PC-9 (cell line): ENCODE data around the gene CSK. TPM values are rescaled to one million over a fixed set of nuclear protein-coding genes. Genes with fewer than 3 reads are reported as not detected.

Experiments used
- BruUV-seq: library from RNA; stranded (reverse); fragments of 400-500 nt; replicated peaks from 2 replicates; lab custom pipeline; 2021; lab: Mats Ljungman, UMichigan
- CTCF ChIA-PET: fragments of 300-600 bp; sonication (Branson Sonifier 250); formaldehyde crosslinking; loops from one replicate; lab custom pipeline; 2022; ENCODE audit warnings: antibody characterized with exemption; lab: Charles Lee
- POLR2A ChIA-PET: fragments of 300-600 bp; sonication (Branson Sonifier 250); formaldehyde crosslinking; loops from one replicate; lab custom pipeline; 2022; ENCODE audit warnings: antibody characterized with exemption; ENCODE audit not compliant: unreplicated experiment; lab: Charles Lee
- DNase-seq, 2 experiments: peaks; one replicate each; pipeline versions ENCODE4 v3.0.0 to v3.0.0-alpha.2; 2015 to 2022; ENCODE audit warnings: mixed read lengths in 1 of 2
- H2AFZ ChIP-seq: fragments of 200-600 bp; sonication (generic); 2 replicates; pipeline ENCODE4 v1.8.1; 2017; ENCODE audit warnings: antibody characterized with exemption
- H3F3A ChIP-seq: fragments of 200-600 bp; sonication (generic); 2 replicates; pipeline ENCODE4 v1.8.1; 2017; ENCODE audit warnings: antibody characterized with exemption, mild to moderate bottlenecking, low read depth; ENCODE audit not compliant: insufficient read depth
- H3K27ac ChIP-seq: fragments of 200-600 bp; sonication (generic); 2 replicates; pipeline ENCODE4 v1.6.1; 2016; ENCODE audit warnings: mixed run types
- H3K27me3 ChIP-seq: fragments of 200-600 bp; sonication (generic); 2 replicates; pipeline ENCODE4 v1.6.1; 2016; ENCODE audit warnings: low read depth, mixed run types; ENCODE audit not compliant: insufficient read depth
- H3K36me3 ChIP-seq: fragments of 200-600 bp; sonication (generic); 2 replicates; pipeline ENCODE4 v1.6.1; 2016; ENCODE audit warnings: low read depth, mixed run types
- H3K4me1 ChIP-seq: fragments of 200-600 bp; sonication (generic); replicated peaks from 2 replicates; pipeline ENCODE4 v1.6.1; 2016; ENCODE audit warnings: mixed run types; ENCODE audit not compliant: insufficient read depth
- H3K4me2 ChIP-seq: fragments of 200-600 bp; sonication (generic); 2 replicates; pipeline ENCODE4 v1.6.1; 2017; ENCODE audit warnings: mixed run types
- H3K4me3 ChIP-seq: fragments of 200-600 bp; sonication (generic); 2 replicates; pipeline ENCODE4 v1.6.1; 2016; ENCODE audit warnings: mixed run types
- H3K79me2 ChIP-seq: fragments of 200-600 bp; sonication (generic); 2 replicates; pipeline ENCODE4 v1.6.1; 2017; ENCODE audit warnings: low read depth, mixed run types
- H3K9me2 ChIP-seq: fragments of 200-600 bp; sonication (generic); 2 replicates; pipeline ENCODE4 v1.8.1; 2017; ENCODE audit warnings: mild to moderate bottlenecking; ENCODE audit not compliant: insufficient read depth
- H3K9me3 ChIP-seq: fragments of 200-600 bp; sonication (generic); 2 replicates; pipeline ENCODE4 v1.8.1; 2016; ENCODE audit warnings: low read depth; ENCODE audit not compliant: insufficient read depth
- H4K20me1 ChIP-seq: fragments of 200-600 bp; sonication (generic); 2 replicates; pipeline ENCODE4 v1.8.1; 2017; ENCODE audit not compliant: insufficient read depth
- CTCF ChIP-seq: fragments of 200-600 bp; sonication (generic); conservative IDR thresholded peaks from 2 replicates; pipeline ENCODE4 v1.6.1; 2017; ENCODE audit warnings: mixed run types, antibody characterized with exemption, mild to moderate bottlenecking, moderate library complexity
- EZH2 ChIP-seq: fragments of 200-600 bp; sonication (generic); IDR thresholded peaks from 2 replicates; pipeline ENCODE4 v1.8.0; 2017; ENCODE audit warnings: antibody characterized with exemption, low read depth
- intact Hi-C: fragments of 100-400 bp; cut with micrococcal nuclease; formaldehyde crosslinking; loops from one replicate; pipeline ENCODE4 v1.10.0; 2022; ENCODE audit not compliant: unreplicated experiment
- total RNA-seq: library from RNA; stranded (reverse); gene quantifications from 2 replicates; pipeline ENCODE4 v1.2.3, GENCODE V29; 2021

The CSK gene
- total RNA-seq, 1 experiment from 2014 or later, result 78.3 TPM

- TF ChIP-seq CTCF, result no peak
- no peak for TF ChIP-seq EZH2
- H2AFZ ChIP-seq, result no peak overlapping the region
- H3F3A ChIP-seq, result no peaks in the 10 kb centered on the region
- no peaks in the 10 kb centered on the region for H3K27me3 ChIP-seq
- H3K4me3 ChIP-seq, result no peak overlapping the region
- no peaks in the 10 kb centered on the region for H3K36me3 ChIP-seq
- H3K4me1 ChIP-seq, result peaks cover 11% of the 10 kb centered on the region
- no peak for DNase-seq
- no peak overlapping the region for H3K27ac ChIP-seq
- 0 out of 2 replicates have a peak overlapping the region, but pooled peaks have one; percentile 13 for H3K4me2 ChIP-seq
- no TSS peak for BruUV-seq
- no peaks in the 10 kb centered on the region for H3K79me2 ChIP-seq
- no peaks in the 10 kb centered on the region for H3K9me2 ChIP-seq
- intact Hi-C loops, result no loop called here
- POLR2A ChIA-PET, result interaction anchor here (0.5 kb wide), 1 partner anchor 92 kb away, joined by 20 read pairs; no protein-coding TSS in a partner anchor
- no peaks in the 10 kb centered on the region for H3K9me3 ChIP-seq
- CTCF ChIA-PET, result interaction anchor here (0.7 to 1.1 kb wide), 3 partner anchors 10 to 76 kb away, joined by 3 to 6 read pairs (median 4); no protein-coding TSS in a partner anchor
- no peaks in the 10 kb centered on the region for H4K20me1 ChIP-seq
Measured at GRCh38 chr15:74773329-74773728, 8.6 kb upstream of the CSK start.

GRCh38 chr15:74773731-74774252 is 8.1 kb upstream of the CSK start:
- BruUV-seq, result no TSS peak
- H3F3A ChIP-seq, result peaks cover under 1% of the 10 kb centered on the region; the same call in 1 of the 2 replicates
- no peak overlapping the region for H3K27ac ChIP-seq
- no peaks in the 10 kb centered on the region for H3K36me3 ChIP-seq
- H3K4me1 ChIP-seq, result peaks cover 11% of the 10 kb centered on the region
- H3K27me3 ChIP-seq, result no peaks in the 10 kb centered on the region
- no peaks in the 10 kb centered on the region for H3K9me2 ChIP-seq
- H3K79me2 ChIP-seq, result no peaks in the 10 kb centered on the region
- POLR2A ChIA-PET, result interaction anchor here (0.5 kb wide), 1 partner anchor 92 kb away, joined by 20 read pairs; no protein-coding TSS in a partner anchor
- intact Hi-C loops, result no loop called here
- no peak overlapping the region for H2AFZ ChIP-seq
- CTCF ChIA-PET, result interaction anchor here (0.7 kb wide), 1 partner anchor 10 kb away, joined by 4 read pairs; no protein-coding TSS in a partner anchor
- TF ChIP-seq EZH2 (no peak), CTCF (no peak)
- H3K4me3 ChIP-seq, result no peak overlapping the region
- DNase-seq, result peak; percentile 23 to 56
- H3K4me2 ChIP-seq, result 0 out of 2 replicates have a peak overlapping the region, but pooled peaks have one; percentile 13
- no peaks in the 10 kb centered on the region for H3K9me3 ChIP-seq
- H4K20me1 ChIP-seq, result no peaks in the 10 kb centered on the region

- no peaks in the 10 kb centered on the region for H3K9me3 ChIP-seq
- peaks cover 11% of the 10 kb centered on the region for H3K4me1 ChIP-seq
- DNase-seq, result no peak
- no peak overlapping the region for H3K27ac ChIP-seq
- H3K4me2 ChIP-seq, result no peak overlapping the region
- H3F3A ChIP-seq, result peaks cover 7% of the 10 kb centered on the region; the same call in 1 of the 2 replicates
- ChIA-PET CTCF (no interaction called here), POLR2A (no interaction called here)
- H2AFZ ChIP-seq, result no peak overlapping the region
- intact Hi-C loops, result no loop called here
- no TSS peak for BruUV-seq
- no peaks in the 10 kb centered on the region for H3K79me2 ChIP-seq
- H3K36me3 ChIP-seq, result no peaks in the 10 kb centered on the region
- H3K27me3 ChIP-seq, result no peaks in the 10 kb centered on the region
- H4K20me1 ChIP-seq, result no peaks in the 10 kb centered on the region
- TF ChIP-seq CTCF (no peak), EZH2 (no peak)
- no peak overlapping the region for H3K4me3 ChIP-seq
- H3K9me2 ChIP-seq, result no peaks in the 10 kb centered on the region
Measured at GRCh38 chr15:74775132-74775562, 6.7 kb upstream of the CSK start.
